ENCODE results near the gene CA10. TPM values are rescaled to one million over a fixed set of nuclear protein-coding genes. Genes with fewer than 3 reads are reported as not detected.

The CA10 gene
- total RNA-seq, 1 experiment from 2014 or later = not detected

GRCh38 chr17:52106072-52106471, 52.4 kb downstream of the CA10 start:
- intact Hi-C loops (cut with micrococcal nuclease; ENCODE audit: unreplicated experiment) = loop anchor here (2.0 to 10.0 kb wide), 4 partner anchors 244 to 811 kb away; no protein-coding TSS in a partner anchor
- no TSS peak for BruUV-seq (replicated peaks)
- Histone ChIP-seq H3K4me1 (ENCODE audit: insufficient read depth, low read length, poor library complexity, severe bottlenecking) (no peaks in the 10 kb centered on the region), H3K27me3 (replicated peaks; ENCODE audit: insufficient read depth, low read depth, low read length, poor library complexity) (no peaks in the 10 kb centered on the region), H3K4me3 (ENCODE audit: low read depth, low read length, poor library complexity, severe bottlenecking) (no peak overlapping the region), H3K27ac (ENCODE audit: low read depth, low read length, poor library complexity, severe bottlenecking) (no peak overlapping the region), H3K36me3 (ENCODE audit: insufficient read depth, low read length, poor library complexity, severe bottlenecking) (no peaks in the 10 kb centered on the region), H3K9me3 (ENCODE audit: low read depth, low read length, poor library complexity, severe bottlenecking) (no peaks in the 10 kb centered on the region)
- DNase-seq (ENCODE audit: low spot score) = no peak
- ChIA-PET POLR2A (ENCODE audit: low non-redundant PET) (no interaction called here), CTCF (interaction anchor here (0.9 to 2.3 kb wide), 3 partner anchors 245 to 734 kb away, joined by 3 to 15 read pairs (median 4); no protein-coding TSS in a partner anchor)
- TF ChIP-seq CTCF (conservative IDR thresholded peaks at IDR 0.05; ENCODE audit: low read depth, low read length) (no peak), EZH2 (IDR thresholded peaks at IDR 0.05; ENCODE audit: borderline replicate concordance, low read depth, low read length, poor library complexity, severe bottlenecking) (no peak)

- POLR2A ChIA-PET (ENCODE audit: low non-redundant PET) = no interaction called here
- TF ChIP-seq CTCF (conservative IDR thresholded peaks at IDR 0.05; ENCODE audit: low read depth, low read length) (no peak), EZH2 (IDR thresholded peaks at IDR 0.05; ENCODE audit: borderline replicate concordance, low read depth, low read length, poor library complexity, severe bottlenecking) (no peak)
- DNase-seq (ENCODE audit: low spot score) = no peak
- Histone ChIP-seq H3K4me3 (ENCODE audit: low read depth, low read length, poor library complexity, severe bottlenecking) (no peak overlapping the region), H3K27me3 (replicated peaks; ENCODE audit: insufficient read depth, low read depth, low read length, poor library complexity) (no peaks in the 10 kb centered on the region), H3K9me3 (ENCODE audit: low read depth, low read length, poor library complexity, severe bottlenecking) (no peaks in the 10 kb centered on the region), H3K36me3 (ENCODE audit: insufficient read depth, low read length, poor library complexity, severe bottlenecking) (no peaks in the 10 kb centered on the region), H3K4me1 (ENCODE audit: insufficient read depth, low read length, poor library complexity, severe bottlenecking) (no peaks in the 10 kb centered on the region), H3K27ac (ENCODE audit: low read depth, low read length, poor library complexity, severe bottlenecking) (no peak overlapping the region)
- BruUV-seq (replicated peaks) = no TSS peak
- CTCF ChIA-PET = interaction anchor here (2.3 kb wide), 1 partner anchor 341 kb away, joined by 15 read pairs; no protein-coding TSS in a partner anchor
- intact Hi-C loops (cut with micrococcal nuclease; ENCODE audit: unreplicated experiment) = loop anchor here (5.0 to 10.0 kb wide), 3 partner anchors 243 to 811 kb away; no protein-coding TSS in a partner anchor
These were observed 52.9 kb downstream of the CA10 start for GRCh38 chr17:52105591-52105990.

- ChIA-PET POLR2A (ENCODE audit: low non-redundant PET) (no interaction called here), CTCF (no interaction called here)
- Histone ChIP-seq H3K27ac (ENCODE audit: low read depth, low read length, poor library complexity, severe bottlenecking) (no peak overlapping the region), H3K9me3 (ENCODE audit: low read depth, low read length, poor library complexity, severe bottlenecking) (no peaks in the 10 kb centered on the region), H3K27me3 (replicated peaks; ENCODE audit: insufficient read depth, low read depth, low read length, poor library complexity) (no peaks in the 10 kb centered on the region), H3K4me3 (ENCODE audit: low read depth, low read length, poor library complexity, severe bottlenecking) (no peak overlapping the region), H3K4me1 (ENCODE audit: insufficient read depth, low read length, poor library complexity, severe bottlenecking) (no peaks in the 10 kb centered on the region), H3K36me3 (ENCODE audit: insufficient read depth, low read length, poor library complexity, severe bottlenecking) (no peaks in the 10 kb centered on the region)
- DNase-seq (ENCODE audit: low spot score) = no peak
- TF ChIP-seq CTCF (conservative IDR thresholded peaks at IDR 0.05; ENCODE audit: low read depth, low read length) = no peak
- no peak for TF ChIP-seq EZH2 (IDR thresholded peaks at IDR 0.05; ENCODE audit: borderline replicate concordance, low read depth, low read length, poor library complexity, severe bottlenecking)
- intact Hi-C loops (cut with micrococcal nuclease; ENCODE audit: unreplicated experiment) = loop anchor here (10.0 kb wide), 1 partner anchor 161 kb away; no protein-coding TSS in a partner anchor
- no TSS peak for BruUV-seq (replicated peaks)
These were observed 62.5 kb downstream of the CA10 start for GRCh38 chr17:52096056-52096455.

Data from A673 (cell line).